Endothelial cell of umbilical vein (primary cell): Measurements from ENCODE around the gene CACNA2D3. TPM values are rescaled to one million over a fixed set of nuclear protein-coding genes. Genes with fewer than 3 reads are reported as not detected.

Experiments
- BruUV-seq: library from RNA; stranded (reverse); fragments of 400-500 nt; replicated peaks from 2 replicates; lab custom pipeline; 2021; lab: Mats Ljungman, UMichigan
- CTCF ChIA-PET: fragments of 300-600, 350-600 bp; sonication (Branson Sonifier 250); formaldehyde crosslinking; loops from one replicate; lab custom pipeline; 2021; ENCODE audit warnings: antibody characterized with exemption, inconsistent platforms; lab: Charles Lee
- POLR2A ChIA-PET: fragments of 300-600, 350-600 bp; sonication (Branson Sonifier 250); formaldehyde crosslinking; loops from one replicate; lab custom pipeline; 2021; ENCODE audit warnings: antibody characterized with exemption, inconsistent platforms; lab: Charles Lee
- DNase-seq: peaks from one replicate; pipeline ENCODE4 v3.0.0-alpha.2; 2011; ENCODE audit warnings: low read depth, low spot score
- FAIRE-seq: peaks from 2 replicates; lab custom pipeline; 2011; peaks lifted over from hg19 to GRCh38; lab: Jason Lieb, UNC
- H2AFZ ChIP-seq: 2 replicates; pipeline ENCODE4 v1.6.0; 2012; ENCODE audit warnings: low read depth, low read length, control low read depth, inconsistent platforms
- H3K27ac ChIP-seq: 2 replicates; pipeline ENCODE4 v1.5.1; 2011; ENCODE audit warnings: low read depth, mild to moderate bottlenecking, control low read depth, low read length, moderate library complexity; ENCODE audit not compliant: insufficient read depth
- H3K27me3 ChIP-seq, 2 experiments: 2 replicates each; pipeline versions ENCODE4 v1.6.0 to v1.6.1; 2011; ENCODE audit warnings: low read length in 2 of 2, mixed read lengths in 1 of 2; ENCODE audit not compliant: control insufficient read depth in 2 of 2, insufficient read depth in 2 of 2
- H3K36me3 ChIP-seq, 2 experiments: 2 replicates in 1 of 2; 3 replicates in 1 of 2; pipeline ENCODE4 v1.5.1; 2011; ENCODE audit warnings: low read length in 2 of 2, mild to moderate bottlenecking in 1 of 2, moderate library complexity in 1 of 2; ENCODE audit not compliant: control insufficient read depth in 2 of 2, insufficient read depth in 2 of 2; ENCODE audit errors: extremely low read depth in 1 of 2
- H3K4me1 ChIP-seq: 3 replicates; pipeline ENCODE4 v1.5.1; 2011; ENCODE audit warnings: mild to moderate bottlenecking, low read length; ENCODE audit not compliant: control insufficient read depth, insufficient read depth; ENCODE audit errors: extremely low read depth
- H3K4me2 ChIP-seq: 2 replicates; pipeline ENCODE4 v1.6.1; 2011; ENCODE audit warnings: low read length, control low read depth, mixed read lengths; ENCODE audit not compliant: insufficient read depth
- H3K4me3 ChIP-seq, 3 experiments: fragments of 200-600 bp in 1 of 3; sonication (generic), shearing (Covaris generic) in 1 of 3; replicated peaks in 1 of 3; 2 replicates each; pipeline ENCODE4 v1.5.1; 2011 to 2016; ENCODE audit warnings: control low read depth in 3 of 3, low read length in 3 of 3, mild to moderate bottlenecking in 2 of 3, inconsistent platforms in 1 of 3, low read depth in 1 of 3, moderate library complexity in 1 of 3; ENCODE audit not compliant: insufficient read depth in 1 of 3
- H3K79me2 ChIP-seq: 2 replicates; pipeline ENCODE4 v1.6.0; 2012; ENCODE audit warnings: low read length, inconsistent platforms; ENCODE audit not compliant: control insufficient read depth, insufficient read depth
- H3K9ac ChIP-seq: replicated peaks from 2 replicates; pipeline ENCODE3; 2011; ENCODE audit warnings: low read length, control low read depth; ENCODE audit not compliant: insufficient read depth; ENCODE audit errors: extremely low read depth
- H3K9me1 ChIP-seq: replicated peaks from 3 replicates; pipeline ENCODE4 v1.6.0; 2011; ENCODE audit warnings: mild to moderate bottlenecking, low read length; ENCODE audit not compliant: control insufficient read depth, insufficient read depth; ENCODE audit errors: extremely low read depth
- H3K9me3 ChIP-seq: replicated peaks from 2 replicates; pipeline ENCODE4 v1.5.1; 2012; ENCODE audit warnings: low read length, inconsistent platforms; ENCODE audit not compliant: control insufficient read depth, insufficient read depth
- H4K20me1 ChIP-seq: replicated peaks from 2 replicates; pipeline ENCODE3; 2011; ENCODE audit warnings: mild to moderate bottlenecking, low read length; ENCODE audit not compliant: control insufficient read depth, insufficient read depth; ENCODE audit errors: extremely low read depth
- CTCF ChIP-seq, 2 donors: IDR thresholded peaks; 1 replicate in 1 of 2; 2 replicates in 1 of 2; pipeline ENCODE4 v1.5.1; 2011; ENCODE audit warnings: low read length in 2 of 2, mild to moderate bottlenecking in 2 of 2, moderate library complexity in 2 of 2, control low read depth in 1 of 2, inconsistent platforms in 1 of 2, low read depth in 1 of 2; ENCODE audit not compliant: insufficient read depth in 1 of 2; ENCODE audit errors: extremely low read depth in 1 of 2
- EZH2 ChIP-seq: IDR thresholded peaks from 2 replicates; pipeline ENCODE4 v1.6.1; 2012; ENCODE audit warnings: borderline replicate concordance, low read depth, mild to moderate bottlenecking, moderate library complexity, low read length, inconsistent platforms; ENCODE audit not compliant: severe bottlenecking
- FOS ChIP-seq: IDR thresholded peaks from 2 replicates; pipeline ENCODE4 v1.6.1; 2011; ENCODE audit warnings: mild to moderate bottlenecking, low read length, moderate library complexity, borderline replicate concordance; ENCODE audit not compliant: insufficient read depth
- GATA2 ChIP-seq: IDR thresholded peaks from 2 replicates; pipeline ENCODE4 v1.7.0; 2011; ENCODE audit warnings: low read depth, mild to moderate bottlenecking, moderate library complexity, mixed read lengths, low read length; ENCODE audit not compliant: insufficient read length, insufficient read depth
- JUN ChIP-seq: IDR thresholded peaks from 2 replicates; pipeline ENCODE4 v1.6.1; 2011; ENCODE audit warnings: borderline replicate concordance, low read depth; ENCODE audit not compliant: insufficient read length, insufficient read depth
- MAX ChIP-seq: IDR thresholded peaks from 2 replicates; pipeline ENCODE4 v1.6.1; 2011; ENCODE audit not compliant: insufficient read depth, insufficient read length
- MYC ChIP-seq: IDR thresholded peaks from one replicate; pipeline ENCODE4 v1.6.1; 2011; ENCODE audit warnings: mild to moderate bottlenecking, low read depth, low read length
- POLR2A ChIP-seq: IDR thresholded peaks from 2 replicates; pipeline ENCODE4 v1.6.1; 2012; ENCODE audit warnings: low read depth, mild to moderate bottlenecking, control low read depth, low read length
- POLR2AphosphoS5 ChIP-seq: IDR thresholded peaks from 2 replicates; pipeline ENCODE4 v1.6.1; 2012; ENCODE audit warnings: low read depth, mild to moderate bottlenecking, control low read depth, low read length, moderate library complexity; ENCODE audit not compliant: insufficient read depth
- dilution Hi-C: fragments of 300-500 bp; cut with MboI; formaldehyde crosslinking; loops from one replicate; pipeline ENCODE4 v1.15.0; 2019; ENCODE audit warnings: low sequenced_read_pairs; ENCODE audit not compliant: extremely low pct_ligation_motif_present
- intact Hi-C: fragments of 100-400 bp; cut with micrococcal nuclease; formaldehyde crosslinking; loops from one replicate; pipeline ENCODE4 v1.10.0; 2022
- polyA plus RNA-seq, 4 experiments: library from polyadenylated mRNA; depleted of rRNA in 3 of 4; stranded (reverse) in 3 of 4; unstranded in 1 of 4; fragments of >200 nt; gene quantifications; 2 replicates each; pipeline versions ENCODE4 v1.2.1 to v1.2.3, GENCODE V29; 2011 to 2012; ENCODE audit warnings: missing spikeins in 1 of 4
- total RNA-seq: library from RNA; stranded (reverse); gene quantifications from 2 replicates; pipeline ENCODE4 v1.2.3, GENCODE V29; 2021

CACNA2D3 gene
- total and polyA plus RNA-seq, 2 donors (not counting 3 experiments of a cell fraction or from before 2014, with no cell fraction given): not detected

DNA sequence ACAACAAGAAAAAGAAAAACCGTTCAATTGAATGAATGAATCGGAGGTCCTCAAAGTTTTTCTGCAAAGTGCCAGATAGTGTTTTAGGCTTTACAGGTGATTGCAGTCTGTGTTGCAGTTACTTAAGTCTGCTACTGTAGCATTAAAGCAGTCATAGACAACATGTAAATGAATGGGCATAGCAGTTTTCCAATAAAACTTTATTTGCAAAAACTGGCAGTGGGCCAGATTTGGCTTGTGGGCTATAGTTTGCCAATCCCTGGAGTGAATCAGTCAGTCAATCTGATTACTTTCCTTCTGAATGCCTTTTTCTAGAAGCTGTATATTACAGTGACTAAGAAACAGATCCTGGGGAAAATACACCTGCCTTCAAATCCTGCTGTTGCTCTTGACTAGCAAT lies 562.9 kb downstream of the CACNA2D3 start:
- TF ChIP-seq EZH2 (no peak), JUN (no peak), FOS (no peak), POLR2AphosphoS5 (no peak), CTCF (IDR thresholded peaks at IDR 0.05; ENCODE audit: extremely low read depth in 1 of 2, insufficient read depth in 1 of 2, low read depth in 1 of 2, low read length in 2 of 2) (no peak), MAX (no peak), POLR2A (no peak), GATA2 (no peak), MYC (no peak)
- peaks cover 6% of the 10 kb centered on the region for H3K9me3 ChIP-seq
- no TSS peak for BruUV-seq
- H3K9me1 ChIP-seq: no peaks in the 10 kb centered on the region
- no peak overlapping the region for H3K4me3 ChIP-seq
- dilution Hi-C loops: no loop called here
- H3K36me3 ChIP-seq: no peaks in the 10 kb centered on the region
- intact Hi-C loops: no loop called here
- H3K4me1 ChIP-seq: no peaks in the 10 kb centered on the region
- no peaks in the 10 kb centered on the region for H3K27me3 ChIP-seq
- no peak overlapping the region for H3K4me2 ChIP-seq
- H3K79me2 ChIP-seq: no peaks in the 10 kb centered on the region
- H2AFZ ChIP-seq: no peak overlapping the region
- CTCF ChIA-PET: no interaction called here
- FAIRE-seq: no peak
- POLR2A ChIA-PET: no interaction called here
- no peak for DNase-seq
- no peaks in the 10 kb centered on the region for H4K20me1 ChIP-seq
- no peak overlapping the region for H3K9ac ChIP-seq
- H3K27ac ChIP-seq: no peak overlapping the region
